ENCODE data around the gene TRAPPC3L.

The TRAPPC3L gene

GRCh38 chr6:116461932-116462885 lies 83.3 kb downstream of the TRAPPC3L start:
- peak overlapping the region; percentile 64 for H3K9ac ChIP-seq (ENCODE audit: low read length)
- no peak overlapping the region for H3K14ac ChIP-seq (ENCODE audit: low read length)
- peaks cover 7 to 8% of the 10 kb centered on the region in 2 experiments for H3K4me1 ChIP-seq (ENCODE audit: control insufficient read depth in 1 of 2, insufficient read depth in 2 of 2, low read length in 2 of 2)
- H2AK5ac ChIP-seq (ENCODE audit: low read length), result no peak overlapping the region
- peak; percentile 91 to 92 for DNase-seq
- no peaks in the 10 kb centered on the region for H3K79me1 ChIP-seq (ENCODE audit: low read length)
- H3K23ac ChIP-seq (ENCODE audit: low read length), result no peak overlapping the region
- H3K36me3 ChIP-seq (ENCODE audit: control insufficient read depth in 1 of 2, insufficient read depth in 2 of 2, low read length in 2 of 2), result no peaks in the 10 kb centered on the region
- no CpG with 5 or more reads among the region's 84 CpGs for WGBS (ENCODE audit: extremely low coverage, insufficient coverage, insufficient read length)
- H3K4me2 ChIP-seq (ENCODE audit: low read length), result peak overlapping the region; percentile 95
- H2BK5ac ChIP-seq (ENCODE audit: low read depth, low read length, poor library complexity), result no peak overlapping the region
- H3K79me2 ChIP-seq (ENCODE audit: control insufficient read depth, insufficient read depth, low read length, poor library complexity), result no peaks in the 10 kb centered on the region
- H2BK12ac ChIP-seq (ENCODE audit: low read length), result no peak overlapping the region
- H3K4ac ChIP-seq (ENCODE audit: low read depth, low read length), result no peak overlapping the region
- H2BK120ac ChIP-seq (ENCODE audit: insufficient read depth, low read length, poor library complexity), result no peak overlapping the region
- no peaks in the 10 kb centered on the region for H3K9me3 ChIP-seq (ENCODE audit: insufficient read depth, low read depth, low read length)
- no peak overlapping the region for H3K27ac ChIP-seq (ENCODE audit: low read depth, low read length)
- H3K18ac ChIP-seq (ENCODE audit: low read length), result no peak overlapping the region
- H4K12ac ChIP-seq (ENCODE audit: low read depth, low read length), result no peak overlapping the region
- peak overlapping the region; percentile 26 for H2AFZ ChIP-seq (ENCODE audit: insufficient read depth, low read length, poor library complexity)
- no peaks in the 10 kb centered on the region for H3K27me3 ChIP-seq (ENCODE audit: insufficient read depth, low read length)
- peak overlapping the region; percentile 76 for H3K4me3 ChIP-seq (ENCODE audit: low read depth, low read length)
- H4K91ac ChIP-seq (ENCODE audit: low read depth, low read length), result no peak overlapping the region
- peak overlapping the region; percentile 37 for H4K8ac ChIP-seq (ENCODE audit: low read depth, low read length)

- Histone ChIP-seq H3K27me3 (ENCODE audit: insufficient read depth, low read length) (no peaks in the 10 kb centered on the region), H3K79me2 (ENCODE audit: control insufficient read depth, insufficient read depth, low read length, poor library complexity) (no peaks in the 10 kb centered on the region), H3K4ac (ENCODE audit: low read depth, low read length) (no peak within 1 kb of the TSS), H3K4me3 (ENCODE audit: low read depth, low read length) (peak within 1 kb of the TSS; percentile 76), H2AFZ (ENCODE audit: insufficient read depth, low read length, poor library complexity) (peak within 1 kb of the TSS; percentile 26), H3K27ac (ENCODE audit: low read depth, low read length) (no peak within 1 kb of the TSS), H3K23ac (ENCODE audit: low read length) (no peak within 1 kb of the TSS), H2BK5ac (ENCODE audit: low read depth, low read length, poor library complexity) (no peak within 1 kb of the TSS), H4K91ac (ENCODE audit: low read depth, low read length) (no peak within 1 kb of the TSS), H3K4me1 (ENCODE audit: control insufficient read depth in 1 of 2, insufficient read depth in 2 of 2, low read length in 2 of 2) (peaks cover 7 to 8% of the 10 kb centered on the region in 2 experiments), H4K12ac (ENCODE audit: low read depth, low read length) (no peak within 1 kb of the TSS), H2BK120ac (ENCODE audit: insufficient read depth, low read length, poor library complexity) (no peak within 1 kb of the TSS), H4K8ac (ENCODE audit: low read depth, low read length) (peak within 1 kb of the TSS; percentile 37), H3K4me2 (ENCODE audit: low read length) (peak within 1 kb of the TSS; percentile 95), H3K18ac (ENCODE audit: low read length) (no peak within 1 kb of the TSS), H3K79me1 (ENCODE audit: low read length) (no peaks in the 10 kb centered on the region), H2AK5ac (ENCODE audit: low read length) (no peak within 1 kb of the TSS), H3K9me3 (ENCODE audit: insufficient read depth, low read depth, low read length) (no peaks in the 10 kb centered on the region), H2BK12ac (ENCODE audit: low read length) (no peak within 1 kb of the TSS), H3K9ac (ENCODE audit: low read length) (peak within 1 kb of the TSS; percentile 64), H3K36me3 (ENCODE audit: control insufficient read depth in 1 of 2, insufficient read depth in 2 of 2, low read length in 2 of 2) (no peaks in the 10 kb centered on the region), H3K14ac (ENCODE audit: low read length) (no peak within 1 kb of the TSS)
- no peak for DNase-seq
- WGBS (ENCODE audit: extremely low coverage, insufficient coverage, insufficient read length), result no CpG with 5 or more reads among the region's 13 CpGs
These were observed 84.1 kb downstream of the TRAPPC3L start, which contains the start of gene CALHM6 for GRCh38 chr6:116461331-116461931. Gene CALHM6 (plus strand): TSS chr6:116461375. CDS start chr6:116461930, 555 bp downstream.

- no CpG with 5 or more reads among the region's 4 CpGs for WGBS (ENCODE audit: extremely low coverage, insufficient coverage, insufficient read length)
- no peaks in the 10 kb centered on the region for H3K79me2 ChIP-seq (ENCODE audit: control insufficient read depth, insufficient read depth, low read length, poor library complexity)
- H4K12ac ChIP-seq (ENCODE audit: low read depth, low read length), result no peak overlapping the region
- no peak overlapping the region for H2AK5ac ChIP-seq (ENCODE audit: low read length)
- no peak overlapping the region for H3K18ac ChIP-seq (ENCODE audit: low read length)
- H3K9me3 ChIP-seq (ENCODE audit: insufficient read depth, low read depth, low read length), result no peaks in the 10 kb centered on the region
- no peak overlapping the region for H3K4ac ChIP-seq (ENCODE audit: low read depth, low read length)
- peaks cover 7 to 8% of the 10 kb centered on the region in 2 experiments for H3K4me1 ChIP-seq (ENCODE audit: control insufficient read depth in 1 of 2, insufficient read depth in 2 of 2, low read length in 2 of 2)
- H4K8ac ChIP-seq (ENCODE audit: low read depth, low read length), result no peak overlapping the region
- no peak overlapping the region for H3K14ac ChIP-seq (ENCODE audit: low read length)
- no peak overlapping the region for H3K4me2 ChIP-seq (ENCODE audit: low read length)
- no peak overlapping the region for H3K27ac ChIP-seq (ENCODE audit: low read depth, low read length)
- H3K4me3 ChIP-seq (ENCODE audit: low read depth, low read length), result no peak overlapping the region
- H4K91ac ChIP-seq (ENCODE audit: low read depth, low read length), result no peak overlapping the region
- no peaks in the 10 kb centered on the region for H3K27me3 ChIP-seq (ENCODE audit: insufficient read depth, low read length)
- H3K36me3 ChIP-seq (ENCODE audit: control insufficient read depth in 1 of 2, insufficient read depth in 2 of 2, low read length in 2 of 2), result no peaks in the 10 kb centered on the region
- no peak overlapping the region for H2BK12ac ChIP-seq (ENCODE audit: low read length)
- DNase-seq, result peak in 1 of 2 donors; percentile 20
- no peak overlapping the region for H3K23ac ChIP-seq (ENCODE audit: low read length)
- no peaks in the 10 kb centered on the region for H3K79me1 ChIP-seq (ENCODE audit: low read length)
- H3K9ac ChIP-seq (ENCODE audit: low read length), result no peak overlapping the region
- H2AFZ ChIP-seq (ENCODE audit: insufficient read depth, low read length, poor library complexity), result no peak overlapping the region
- H2BK5ac ChIP-seq (ENCODE audit: low read depth, low read length, poor library complexity), result no peak overlapping the region
- H2BK120ac ChIP-seq (ENCODE audit: insufficient read depth, low read length, poor library complexity), result no peak overlapping the region
These were observed 85.6 kb downstream of the TRAPPC3L start for GRCh38 chr6:116459927-116460326.

GRCh38 chr6:116458264-116458663 lies 87.2 kb downstream of the TRAPPC3L start:
- Histone ChIP-seq H2BK12ac (ENCODE audit: low read length) (no peak overlapping the region), H3K27me3 (ENCODE audit: insufficient read depth, low read length) (no peaks in the 10 kb centered on the region), H3K79me2 (ENCODE audit: control insufficient read depth, insufficient read depth, low read length, poor library complexity) (no peaks in the 10 kb centered on the region), H3K23ac (ENCODE audit: low read length) (no peak overlapping the region), H3K27ac (ENCODE audit: low read depth, low read length) (no peak overlapping the region), H4K12ac (ENCODE audit: low read depth, low read length) (no peak overlapping the region), H3K18ac (ENCODE audit: low read length) (no peak overlapping the region), H2BK120ac (ENCODE audit: insufficient read depth, low read length, poor library complexity) (no peak overlapping the region), H4K91ac (ENCODE audit: low read depth, low read length) (no peak overlapping the region), H3K79me1 (ENCODE audit: low read length) (no peaks in the 10 kb centered on the region), H3K36me3 (ENCODE audit: control insufficient read depth in 1 of 2, insufficient read depth in 2 of 2, low read length in 2 of 2) (no peaks in the 10 kb centered on the region), H3K4me1 (ENCODE audit: control insufficient read depth in 1 of 2, insufficient read depth in 2 of 2, low read length in 2 of 2) (peaks cover 7 to 8% of the 10 kb centered on the region in 2 experiments), H3K4me2 (ENCODE audit: low read length) (no peak overlapping the region), H2AK5ac (ENCODE audit: low read length) (no peak overlapping the region), H3K9ac (ENCODE audit: low read length) (no peak overlapping the region), H4K8ac (ENCODE audit: low read depth, low read length) (no peak overlapping the region), H2AFZ (ENCODE audit: insufficient read depth, low read length, poor library complexity) (no peak overlapping the region), H2BK5ac (ENCODE audit: low read depth, low read length, poor library complexity) (no peak overlapping the region), H3K14ac (ENCODE audit: low read length) (no peak overlapping the region), H3K4ac (ENCODE audit: low read depth, low read length) (no peak overlapping the region), H3K4me3 (ENCODE audit: low read depth, low read length) (no peak overlapping the region), H3K9me3 (ENCODE audit: insufficient read depth, low read depth, low read length) (no peaks in the 10 kb centered on the region)
- WGBS (ENCODE audit: extremely low coverage, insufficient coverage, insufficient read length), result no CpG with 5 or more reads among the region's 9 CpGs
- no peak for DNase-seq
